ENCODE measurements around the gene PRKCE.

DNA sequence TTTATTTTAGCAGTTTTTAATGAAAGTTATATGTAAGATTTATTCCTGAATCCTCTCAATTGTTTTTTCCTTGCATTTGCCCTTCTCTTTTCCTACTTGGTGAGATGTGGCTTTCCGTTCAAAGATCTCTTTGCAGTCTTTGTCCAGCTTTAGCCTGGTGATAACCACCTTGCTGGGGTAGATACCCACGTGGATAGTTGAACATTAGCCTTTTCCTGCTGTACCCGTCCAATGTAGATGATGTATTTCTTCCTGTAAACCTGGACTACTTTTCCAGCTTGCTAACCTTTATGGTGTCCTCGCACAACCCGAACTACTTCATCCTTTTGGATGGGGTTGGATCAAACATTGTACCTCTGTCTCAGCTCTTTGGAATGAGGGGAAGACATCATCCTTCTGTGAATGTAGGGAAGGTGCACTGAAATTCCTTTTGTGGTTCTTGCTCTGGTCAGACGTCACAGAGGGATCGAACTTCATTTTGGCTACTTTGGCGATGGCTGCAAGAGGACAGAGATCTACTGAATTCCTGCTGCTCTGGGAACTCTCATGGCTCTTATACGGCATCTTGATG lies 352.5 kb downstream of the PRKCE start:
- TF ChIP-seq, protein P1, sequence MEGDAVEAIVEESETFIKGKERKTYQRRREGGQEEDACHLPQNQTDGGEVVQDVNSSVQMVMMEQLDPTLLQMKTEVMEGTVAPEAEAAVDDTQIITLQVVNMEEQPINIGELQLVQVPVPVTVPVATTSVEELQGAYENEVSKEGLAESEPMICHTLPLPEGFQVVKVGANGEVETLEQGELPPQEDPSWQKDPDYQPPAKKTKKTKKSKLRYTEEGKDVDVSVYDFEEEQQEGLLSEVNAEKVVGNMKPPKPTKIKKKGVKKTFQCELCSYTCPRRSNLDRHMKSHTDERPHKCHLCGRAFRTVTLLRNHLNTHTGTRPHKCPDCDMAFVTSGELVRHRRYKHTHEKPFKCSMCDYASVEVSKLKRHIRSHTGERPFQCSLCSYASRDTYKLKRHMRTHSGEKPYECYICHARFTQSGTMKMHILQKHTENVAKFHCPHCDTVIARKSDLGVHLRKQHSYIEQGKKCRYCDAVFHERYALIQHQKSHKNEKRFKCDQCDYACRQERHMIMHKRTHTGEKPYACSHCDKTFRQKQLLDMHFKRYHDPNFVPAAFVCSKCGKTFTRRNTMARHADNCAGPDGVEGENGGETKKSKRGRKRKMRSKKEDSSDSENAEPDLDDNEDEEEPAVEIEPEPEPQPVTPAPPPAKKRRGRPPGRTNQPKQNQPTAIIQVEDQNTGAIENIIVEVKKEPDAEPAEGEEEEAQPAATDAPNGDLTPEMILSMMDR (IDR thresholded peaks at IDR 0.05; ENCODE audit: low read depth, low read length, missing input control) = no peak
- TF ChIP-seq RXRA (IDR thresholded peaks at IDR 0.05) = peak; percentile 43 to 65
- no peak for TF ChIP-seq RAD21 (IDR thresholded peaks at IDR 0.05)
- TF ChIP-seq GABPA (IDR thresholded peaks at IDR 0.05 in 1 of 2, conservative IDR thresholded peaks at IDR 0.05 in 1 of 2) = no peak
- no peak for TF ChIP-seq TAF1 (conservative IDR thresholded peaks at IDR 0.05)
- no peak for TF ChIP-seq EGR1 (IDR thresholded peaks at IDR 0.05; ENCODE audit: low read depth in 2 of 2)

Data from liver (tissue), 3 donors.